Spleen (tissue), 11 donors: ENCODE results near the gene FAM3C. TPM values are rescaled to one million over a fixed set of nuclear protein-coding genes. Genes with fewer than 3 reads are reported as not detected.
A peak's percentile ranks its signal among the peaks of the same experiment; 100 is the strongest.

ENCODE experiments used
- DNase-seq: peaks from one replicate; pipeline ENCODE4 v3.0.0-alpha.2; 2020
- H3K27ac ChIP-seq, 8 donors: fragments of 200-600 bp; sonication (generic) in 7 of 8; 1 replicate in 4 of 8; 2 replicates in 4 of 8; pipeline versions ENCODE4 v1.5.0 to v1.8.0; 2016 to 2021; ENCODE audit warnings: inconsistent platforms in 4 of 8, mild to moderate bottlenecking in 4 of 8, moderate library complexity in 1 of 8
- H3K27me3 ChIP-seq, 7 donors: fragments of 200-600 bp; sonication (generic) in 6 of 7; replicated peaks in 1 of 7; 1 replicate in 4 of 7; 2 replicates in 3 of 7; pipeline versions ENCODE4 v1.5.0 to v1.8.0; 2016 to 2021; ENCODE audit warnings: inconsistent platforms in 3 of 7, mild to moderate bottlenecking in 1 of 7
- H3K36me3 ChIP-seq, 6 donors: fragments of 200-600 bp; sonication (generic) in 5 of 6; 1 replicate in 4 of 6; 2 replicates in 2 of 6; pipeline versions ENCODE4 v1.5.0 to v1.8.0; 2016 to 2021; ENCODE audit warnings: inconsistent platforms in 2 of 6
- H3K4me1 ChIP-seq, 6 donors: fragments of 200-600 bp; sonication (generic) in 5 of 6; 1 replicate in 3 of 6; 2 replicates in 3 of 6; pipeline versions ENCODE4 v1.5.0 to v1.8.0; 2016 to 2021; ENCODE audit warnings: inconsistent platforms in 3 of 6
- H3K4me3 ChIP-seq, 8 donors: fragments of 200-600 bp; sonication (generic) in 7 of 8; 1 replicate in 4 of 8; 2 replicates in 4 of 8; pipeline versions ENCODE4 v1.5.0 to v1.8.0; 2016 to 2021; ENCODE audit warnings: inconsistent platforms in 4 of 8, mild to moderate bottlenecking in 4 of 8, moderate library complexity in 2 of 8
- H3K9me3 ChIP-seq, 8 donors: fragments of 200-600 bp; sonication (generic) in 7 of 8; 1 replicate in 4 of 8; 2 replicates in 4 of 8; pipeline versions ENCODE4 v1.5.0 to v1.8.0; 2016 to 2021; ENCODE audit warnings: inconsistent platforms in 4 of 8
- CTCF ChIP-seq, 11 experiments: fragments of 200-600 bp in 7 of 11; fragments of 450-650 bp in 4 of 11; sonication (generic) in 4 of 11; IDR thresholded peaks in 8 of 11; conservative IDR thresholded peaks in 3 of 11; 1 replicate in 7 of 11; 2 replicates in 4 of 11; pipeline versions ENCODE4 v1.4.0 to v1.8.0; 2016 to 2021; ENCODE audit warnings: antibody characterized with exemption in 11 of 11, inconsistent platforms in 4 of 11, mild to moderate bottlenecking in 1 of 11
- POLR2A ChIP-seq, 3 donors: fragments of 450-650 bp; IDR thresholded peaks; one replicate each; pipeline ENCODE4 v1.5.1; 2017; ENCODE audit warnings: antibody characterized with exemption in 3 of 3, mild to moderate bottlenecking in 1 of 3
- POLR2AphosphoS5 ChIP-seq, 3 donors: sonication (generic); formaldehyde crosslinking; IDR thresholded peaks; one replicate each; pipeline ENCODE4 v1.5.1; 2017; ENCODE audit warnings: antibody characterized with exemption in 3 of 3
- WGBS, 5 donors: extraction: QIAGEN DNeasy Blood & Tissue Kit in 3 of 5; methylation state at CpG; one replicate each; pipeline versions ENCODE4 v1.1.5 to v1.1.7; 2013 to 2018; 5-methylcytosine and 5-hydroxymethylcytosine counted together
- intact Hi-C: fragments of 100-400 bp; cut with DNase I; formaldehyde crosslinking; loops from one replicate; pipeline ENCODE4 v1.15.0; 2023; ENCODE audit warnings: low total_unique reads
- polyA plus RNA-seq, 3 donors: library from polyadenylated mRNA; stranded (reverse); fragments of 200-250 nt; gene quantifications; one replicate each; pipeline ENCODE4 v1.2.1, GENCODE V29; 2013
- total RNA-seq, 7 donors: library from RNA; depleted of rRNA in 3 of 7; stranded (reverse); fragments of >200 nt in 3 of 7; fragmentation: NEBNext Ultra II Directional in 4 of 7; extraction: Animal tissue kit (Norgen Biotek cat#: 25700) in 4 of 7; gene quantifications; one replicate each; pipeline versions ENCODE4 v1.1.0 to v1.2.1, GENCODE V29; 2016 to 2021
- donor health status: healthy with polysubstance abuse.
- donor health status: DM: no; HTN: no; CAD: no; lungs with moderate emphysema.
- donor health status: DM: no; HTN: no; CAD: no.
- donor health status: Bipolar disorder and iron deficiency.
- donor health status: healthy.
- donor health status: DM: no; HTN: no; CAD: no.
- donor health status: DM: yes; HTN: yes; CAD: no.

Gene FAM3C
- total and polyA plus RNA-seq, 10 donors, result 35.4 to 69.2 (median 54.1) TPM

- Histone ChIP-seq H3K9me3 (no peaks in the 10 kb centered on the region), H3K36me3 (peaks cover 0 to 25% (median 10%) of the 10 kb centered on the region in 6 donors), H3K4me3 (no peak overlapping the region), H3K4me1 (peaks cover 30 to 89% (median 58%) of the 10 kb centered on the region in 6 donors), H3K27me3 (no peaks in the 10 kb centered on the region), H3K27ac (peak overlapping the region in 6 of 8 donors; percentile 12 to 81 (median 65))
- no peak for DNase-seq
- intact Hi-C loops, result no loop called here
- TF ChIP-seq POLR2AphosphoS5 (IDR thresholded peaks at IDR 0.05) (no peak), POLR2A (IDR thresholded peaks at IDR 0.05) (no peak), CTCF (IDR thresholded peaks at IDR 0.05 in 8 of 11, conservative IDR thresholded peaks at IDR 0.05 in 3 of 11) (no peak)
These were observed 13.6 kb downstream of the FAM3C start for GRCh38 chr7:121382473-121382872.

GRCh38 chr7:121379930-121380329 lies 16.2 kb downstream of the FAM3C start:
- Histone ChIP-seq H3K9me3 (no peaks in the 10 kb centered on the region), H3K4me3 (no peak overlapping the region), H3K36me3 (peaks cover 0 to 50% (median 23%) of the 10 kb centered on the region in 6 donors), H3K27ac (peak overlapping the region in 4 of 8 donors; percentile 11 to 81 (median 14)), H3K4me1 (peaks cover 17 to 85% (median 38%) of the 10 kb centered on the region in 6 donors), H3K27me3 (no peaks in the 10 kb centered on the region)
- no peak for DNase-seq
- WGBS, 5 donors, result 83 to 90% (median 85%) methylated on average over 1 of the region's 1 CpG
- intact Hi-C loops, result no loop called here
- TF ChIP-seq CTCF (IDR thresholded peaks at IDR 0.05 in 8 of 11, conservative IDR thresholded peaks at IDR 0.05 in 3 of 11), result no peak
- TF ChIP-seq POLR2A (IDR thresholded peaks at IDR 0.05), result no peak
- TF ChIP-seq POLR2AphosphoS5 (IDR thresholded peaks at IDR 0.05), result no peak

DNA sequence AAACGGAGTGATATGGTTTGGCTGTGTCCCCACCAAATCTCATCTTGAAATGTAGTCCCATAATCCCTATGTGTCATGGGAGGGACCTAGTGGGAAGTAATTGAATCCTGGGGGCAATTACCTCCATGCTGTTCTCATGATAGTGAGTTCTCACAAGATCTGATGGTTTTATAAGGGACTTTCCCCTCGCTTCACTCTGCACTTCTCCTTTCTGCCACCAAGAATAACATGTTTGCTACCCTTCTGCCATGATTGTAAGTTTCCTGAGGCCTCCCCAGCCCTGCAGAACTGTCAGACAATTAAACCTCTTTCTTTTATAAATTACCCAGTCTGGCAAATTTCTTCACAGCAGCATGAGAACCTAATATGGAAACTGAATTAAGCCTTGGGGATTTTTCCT lies 19.1 kb downstream of the FAM3C start:
- peaks cover 0 to 56% (median 23%) of the 10 kb centered on the region in 6 donors for H3K36me3 ChIP-seq
- peak overlapping the region in 5 of 8 donors; percentile 11 to 61 (median 25) for H3K27ac ChIP-seq
- H3K4me3 ChIP-seq, result no peak overlapping the region
- no peak for DNase-seq
- no peaks in the 10 kb centered on the region for H3K27me3 ChIP-seq
- TF ChIP-seq CTCF (IDR thresholded peaks at IDR 0.05 in 8 of 11, conservative IDR thresholded peaks at IDR 0.05 in 3 of 11) (peak in 3 of 11 experiments; percentile 11 to 16 (median 14)), POLR2A (IDR thresholded peaks at IDR 0.05) (no peak)
- H3K4me1 ChIP-seq, result peaks cover 8 to 85% (median 34%) of the 10 kb centered on the region in 6 donors
- H3K9me3 ChIP-seq, result no peaks in the 10 kb centered on the region
- WGBS, 5 donors, result 76 to 87% (median 80%) methylated on average over 2 of the region's 2 CpGs
- intact Hi-C loops, result no loop called here

- no peaks in the 10 kb centered on the region for H3K27me3 ChIP-seq
- H3K4me1 ChIP-seq, result peaks cover 5 to 91% (median 53%) of the 10 kb centered on the region in 6 donors
- H3K4me3 ChIP-seq, result peak overlapping the region in 1 of 8 donors; percentile 20
- peak overlapping the region in 7 of 8 donors; percentile 52 to 81 (median 76) for H3K27ac ChIP-seq
- no peaks in the 10 kb centered on the region for H3K9me3 ChIP-seq
- H3K36me3 ChIP-seq, result peaks cover 0 to 49% (median 20%) of the 10 kb centered on the region in 6 donors
- TF ChIP-seq POLR2AphosphoS5 (IDR thresholded peaks at IDR 0.05), result no peak
- TF ChIP-seq POLR2A (IDR thresholded peaks at IDR 0.05), result no peak
- no peak for TF ChIP-seq CTCF (IDR thresholded peaks at IDR 0.05 in 8 of 11, conservative IDR thresholded peaks at IDR 0.05 in 3 of 11)
- no peak for DNase-seq
- intact Hi-C loops, result no loop called here
These were observed 22.9 kb downstream of the FAM3C start for GRCh38 chr7:121373177-121373576.
